OCI-LY1 (cell line): Measurements from ENCODE around the gene PTPN14.

Experiments
- H2AFZ ChIP-seq: fragments of 200-600 bp; sonication (generic), shearing (Covaris generic); 2 replicates; pipeline ENCODE4 v1.6.0; 2014; ENCODE audit warnings: antibody characterized with exemption, mild to moderate bottlenecking, low read length
- H3F3A ChIP-seq: fragments of 200-600 bp; sonication (generic), shearing (Covaris generic); 2 replicates; pipeline ENCODE4 v1.6.0; 2014; ENCODE audit warnings: mild to moderate bottlenecking, antibody characterized with exemption, low read length, moderate library complexity; ENCODE audit not compliant: insufficient read depth
- H3K27ac ChIP-seq: fragments of 200-600 bp; sonication (generic); 2 replicates; pipeline ENCODE4 v1.5.1; 2014; ENCODE audit warnings: low read length, mixed run types, mild to moderate bottlenecking, low read depth; ENCODE audit not compliant: poor library complexity, severe bottlenecking
- H3K27me3 ChIP-seq: fragments of 200-600 bp; sonication (generic); 2 replicates; pipeline ENCODE4 v1.6.0; 2014; ENCODE audit warnings: antibody characterized with exemption, mild to moderate bottlenecking, low read length, moderate library complexity; ENCODE audit not compliant: insufficient read depth
- H3K36me3 ChIP-seq: fragments of 200-600 bp; sonication (generic); 2 replicates; pipeline ENCODE4 v1.6.1; 2014; ENCODE audit warnings: mild to moderate bottlenecking, antibody characterized with exemption, low read length, moderate library complexity, mixed read lengths; ENCODE audit not compliant: insufficient read depth
- H3K4me1 ChIP-seq: fragments of 200-600 bp; sonication (generic); 2 replicates; pipeline ENCODE4 v1.5.1; 2014; ENCODE audit warnings: mild to moderate bottlenecking, low read length, moderate library complexity; ENCODE audit not compliant: insufficient read depth, severe bottlenecking
- H3K4me2 ChIP-seq: fragments of 200-600 bp; sonication (generic), shearing (Covaris generic); 2 replicates; pipeline ENCODE4 v1.6.1; 2014; ENCODE audit warnings: low read length
- H3K4me3 ChIP-seq: fragments of 200-600 bp; sonication (generic); 2 replicates; pipeline ENCODE4 v1.5.1; 2014; ENCODE audit warnings: low read length, low read depth, mild to moderate bottlenecking, mixed read lengths; ENCODE audit not compliant: poor library complexity, severe bottlenecking
- H3K79me2 ChIP-seq: fragments of 200-600 bp; shearing (Covaris generic); 2 replicates; pipeline ENCODE4 v1.6.1; 2016; ENCODE audit warnings: mixed run types, low read length, mixed read lengths; ENCODE audit not compliant: insufficient read depth
- H3K9ac ChIP-seq: fragments of 200-600 bp; sonication (generic), shearing (Covaris generic); 2 replicates; pipeline ENCODE4 v1.6.1; 2014; ENCODE audit warnings: mild to moderate bottlenecking, low read length, mixed read lengths
- H3K9me2 ChIP-seq: fragments of 200-600 bp; sonication (generic), shearing (Covaris generic); 2 replicates; pipeline ENCODE4 v1.6.1; 2014; ENCODE audit warnings: low read depth, mild to moderate bottlenecking, low read length, mixed read lengths
- H3K9me3 ChIP-seq: fragments of 200-600 bp; shearing (Covaris generic); 2 replicates; pipeline ENCODE4 v1.6.1; 2014; ENCODE audit warnings: low read length, mixed read lengths
- H4K20me1 ChIP-seq: fragments of 200-600 bp; sonication (generic), shearing (Covaris generic); 2 replicates; pipeline ENCODE4 v1.6.0; 2016; ENCODE audit warnings: mild to moderate bottlenecking, low read length; ENCODE audit not compliant: insufficient read depth
- EZH2 ChIP-seq: fragments of 200-600 bp; sonication (generic), shearing (Covaris generic); IDR thresholded peaks from 2 replicates; pipeline ENCODE4 v1.8.0; 2017; ENCODE audit warnings: borderline replicate concordance, mixed run types, mild to moderate bottlenecking, antibody characterized with exemption, low read length, moderate library complexity, mixed read lengths
- TF ChIP-seq, protein P1 (sequence below): fragments of 200-600 bp; sonication (generic), shearing (Covaris generic); IDR thresholded peaks from 2 replicates; pipeline ENCODE4 v1.5.1; 2017; ENCODE audit warnings: mild to moderate bottlenecking, antibody characterized with exemption, low read length, moderate library complexity, mixed read lengths

Gene PTPN14

DNA sequence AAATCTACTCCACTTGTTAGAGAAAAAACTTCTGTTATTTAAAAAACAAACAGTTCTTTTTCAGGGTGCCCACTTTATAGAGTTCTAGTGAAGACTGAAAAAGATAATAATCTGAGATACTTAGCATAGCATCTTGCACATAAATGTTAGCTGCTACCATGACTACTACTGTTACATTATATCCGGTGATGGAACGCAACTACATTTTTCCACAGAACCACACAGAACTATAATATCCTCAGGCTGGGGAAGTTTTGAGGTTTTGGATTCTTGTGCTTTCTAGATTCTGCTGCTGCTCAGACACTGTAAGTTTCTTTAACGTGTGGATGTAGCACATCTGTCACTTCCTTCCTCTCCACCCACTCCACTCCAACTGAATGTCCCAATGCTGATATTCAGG, 110.3 kb downstream of the PTPN14 start:
- Histone ChIP-seq H3K4me2 (no peak overlapping the region), H3K27ac (peak overlapping the region; percentile 97), H3K9me2 (no peaks in the 10 kb centered on the region), H4K20me1 (no peaks in the 10 kb centered on the region), H3K27me3 (no peaks in the 10 kb centered on the region), H3K79me2 (no peaks in the 10 kb centered on the region), H3K4me1 (peaks cover 74% of the 10 kb centered on the region), H3K4me3 (no peak overlapping the region), H3K36me3 (no peaks in the 10 kb centered on the region), H3F3A (no peaks in the 10 kb centered on the region), H3K9ac (no peak overlapping the region; the same call in 1 of the 2 replicates), H3K9me3 (no peaks in the 10 kb centered on the region), H2AFZ (no peak overlapping the region)
- TF ChIP-seq EZH2, result no peak
- TF ChIP-seq, protein P1, sequence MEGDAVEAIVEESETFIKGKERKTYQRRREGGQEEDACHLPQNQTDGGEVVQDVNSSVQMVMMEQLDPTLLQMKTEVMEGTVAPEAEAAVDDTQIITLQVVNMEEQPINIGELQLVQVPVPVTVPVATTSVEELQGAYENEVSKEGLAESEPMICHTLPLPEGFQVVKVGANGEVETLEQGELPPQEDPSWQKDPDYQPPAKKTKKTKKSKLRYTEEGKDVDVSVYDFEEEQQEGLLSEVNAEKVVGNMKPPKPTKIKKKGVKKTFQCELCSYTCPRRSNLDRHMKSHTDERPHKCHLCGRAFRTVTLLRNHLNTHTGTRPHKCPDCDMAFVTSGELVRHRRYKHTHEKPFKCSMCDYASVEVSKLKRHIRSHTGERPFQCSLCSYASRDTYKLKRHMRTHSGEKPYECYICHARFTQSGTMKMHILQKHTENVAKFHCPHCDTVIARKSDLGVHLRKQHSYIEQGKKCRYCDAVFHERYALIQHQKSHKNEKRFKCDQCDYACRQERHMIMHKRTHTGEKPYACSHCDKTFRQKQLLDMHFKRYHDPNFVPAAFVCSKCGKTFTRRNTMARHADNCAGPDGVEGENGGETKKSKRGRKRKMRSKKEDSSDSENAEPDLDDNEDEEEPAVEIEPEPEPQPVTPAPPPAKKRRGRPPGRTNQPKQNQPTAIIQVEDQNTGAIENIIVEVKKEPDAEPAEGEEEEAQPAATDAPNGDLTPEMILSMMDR, result no peak

DNA sequence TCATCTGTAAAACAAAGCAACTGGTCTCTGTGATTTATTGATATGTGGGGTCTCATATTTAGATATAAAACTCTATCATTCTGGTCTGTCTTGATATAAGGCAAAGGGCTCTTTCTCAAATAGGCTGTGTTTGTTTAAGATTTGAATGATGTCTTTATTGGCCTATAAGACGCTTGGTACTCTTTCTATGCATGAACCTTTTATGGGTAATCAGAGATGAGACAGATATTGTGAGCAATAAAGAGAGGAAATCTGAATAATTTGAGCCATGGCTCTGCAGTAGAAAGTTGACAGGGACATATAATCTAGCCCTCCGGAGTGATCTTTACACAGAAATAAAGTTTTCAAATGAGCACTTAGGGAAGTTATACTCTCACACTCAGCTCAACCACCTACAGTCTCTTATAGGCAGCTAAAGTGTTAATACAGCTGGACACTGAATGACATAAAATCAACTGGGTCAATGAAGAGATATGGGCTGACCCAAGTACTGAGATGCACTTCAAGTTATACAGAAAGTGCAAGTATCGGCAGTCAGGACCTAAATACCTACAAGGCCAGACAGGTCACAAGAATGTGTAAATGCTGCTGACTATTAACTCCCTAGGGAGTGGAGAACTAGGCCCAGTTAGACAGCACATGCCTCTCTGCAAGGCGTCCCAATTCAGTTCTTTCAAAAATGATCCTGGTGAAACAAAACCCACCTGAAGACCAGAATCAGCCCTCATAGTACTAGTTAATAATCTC, 111.0 kb downstream of the PTPN14 start:
- no peak overlapping the region for H3K4me3 ChIP-seq
- H3K36me3 ChIP-seq, result no peaks in the 10 kb centered on the region
- H3K79me2 ChIP-seq, result no peaks in the 10 kb centered on the region
- H3F3A ChIP-seq, result no peaks in the 10 kb centered on the region
- peak overlapping the region; percentile 97 for H3K27ac ChIP-seq
- H3K9me3 ChIP-seq, result no peaks in the 10 kb centered on the region
- TF ChIP-seq EZH2, result no peak
- TF ChIP-seq, protein P1, result no peak
- H2AFZ ChIP-seq, result no peak overlapping the region
- no peaks in the 10 kb centered on the region for H3K9me2 ChIP-seq
- peak overlapping the region; percentile 66 for H3K9ac ChIP-seq
- peak overlapping the region; percentile 67 for H3K4me2 ChIP-seq
- H4K20me1 ChIP-seq, result no peaks in the 10 kb centered on the region
- H3K27me3 ChIP-seq, result no peaks in the 10 kb centered on the region
- peaks cover 67% of the 10 kb centered on the region for H3K4me1 ChIP-seq

DNA sequence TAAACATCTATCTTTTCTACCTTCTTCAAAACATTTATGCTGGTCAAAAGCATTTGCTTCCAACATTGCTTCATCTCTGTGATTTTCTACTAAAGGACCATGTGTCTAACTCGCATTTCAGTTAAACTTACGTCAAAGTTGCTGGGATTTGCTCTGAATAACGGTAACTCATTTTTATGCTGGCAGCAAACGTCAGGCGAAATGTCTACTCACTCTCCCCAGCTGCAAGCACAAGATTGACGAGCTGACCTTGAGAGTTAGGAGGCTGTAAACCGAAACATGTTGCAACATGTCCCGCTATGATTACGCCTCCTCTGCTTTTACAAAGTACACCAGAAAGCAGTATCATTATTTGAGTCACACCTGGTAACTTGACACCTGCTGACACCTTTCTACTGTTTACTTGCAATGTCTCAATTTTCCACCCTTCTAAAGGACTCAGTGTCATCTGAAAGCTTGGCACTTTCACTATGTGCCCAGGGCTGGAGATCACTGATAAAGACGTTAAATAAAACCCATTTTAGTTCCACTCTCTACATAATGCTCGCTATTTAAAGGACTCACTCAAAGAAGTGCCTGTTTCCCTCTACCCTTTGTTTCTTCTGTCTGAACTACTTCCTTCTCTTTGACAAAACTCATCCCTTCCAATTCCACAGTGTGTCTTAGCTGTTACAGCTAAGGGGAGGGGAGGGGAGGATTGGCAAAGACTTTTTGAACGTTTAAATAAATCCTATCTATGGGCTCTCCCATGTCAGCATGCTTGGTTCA, 111.9 kb downstream of the PTPN14 start:
- TF ChIP-seq, protein P1, result no peak
- TF ChIP-seq EZH2, result no peak
- H2AFZ ChIP-seq, result no peak overlapping the region
- H3K9me3 ChIP-seq, result no peaks in the 10 kb centered on the region
- no peaks in the 10 kb centered on the region for H3K27me3 ChIP-seq
- no peaks in the 10 kb centered on the region for H3F3A ChIP-seq
- H3K4me1 ChIP-seq, result peaks cover 58% of the 10 kb centered on the region
- no peaks in the 10 kb centered on the region for H4K20me1 ChIP-seq
- H3K9ac ChIP-seq, result peak overlapping the region; percentile 66
- no peaks in the 10 kb centered on the region for H3K36me3 ChIP-seq
- H3K79me2 ChIP-seq, result no peaks in the 10 kb centered on the region
- peak overlapping the region; percentile 67 for H3K4me2 ChIP-seq
- no peaks in the 10 kb centered on the region for H3K9me2 ChIP-seq
- peak overlapping the region; percentile 97 for H3K27ac ChIP-seq
- peak overlapping the region; percentile 42 for H3K4me3 ChIP-seq
